Activated naive CD8-positive, alpha-beta T cell treated with anti-CD3 and anti-CD28 coated beads, Interleukin-2, amount 50 U/mL, for 16 hours (primary cell): Measurements from ENCODE around the gene CDHR4.
A peak's percentile ranks its signal among the peaks of the same experiment; 100 is the strongest.
"Not testable (repeated sequence)": the region's sequence is repeated elsewhere in the genome, so short reads cannot be mapped to it uniquely, and the experiment has no call there.

ENCODE experiments used
- DNase-seq: peaks from one replicate; pipeline ENCODE4 v3.0.0-alpha.2; 2020; ENCODE audit warnings: low read depth, low spot score

Gene CDHR4

GRCh38 chr3:49799761-49800160 is at the start of gene CDHR4:
TSS of gene CDHR4 (minus strand) at chr3:49799873. CDS start at chr3:49799812, 61 bp downstream.
- DNase-seq = no peak

GRCh38 chr3:49845694-49846093 is 46.0 kb upstream of the CDHR4 start:
- DNase-seq = no peak

GRCh38 chr3:49844464-49845183 is 45.0 kb upstream of the CDHR4 start:
- DNase-seq = no peak

- no peak for DNase-seq
Measured at GRCh38 chr3:49842843-49843517, 43.3 kb upstream of the CDHR4 start.

GRCh38 chr3:49841806-49842205 is 42.1 kb upstream of the CDHR4 start:
- DNase-seq = no peak

GRCh38 chr3:49841126-49841696 is 41.5 kb upstream of the CDHR4 start:
- DNase-seq = no peak

GRCh38 chr3:49840388-49840787 is 40.7 kb upstream of the CDHR4 start:
- no peak for DNase-seq

GRCh38 chr3:49839193-49839809 is 39.6 kb upstream of the CDHR4 start:
- DNase-seq = peak; percentile 52

- DNase-seq = no peak
Measured at GRCh38 chr3:49831341-49831740, 31.7 kb upstream of the CDHR4 start.

- no peak for DNase-seq
Measured at GRCh38 chr3:49826016-49826415, 26.3 kb upstream of the CDHR4 start.

- not testable (repeated sequence) for DNase-seq
Measured at GRCh38 chr3:49823131-49823530, 23.5 kb upstream of the CDHR4 start.

- no peak for DNase-seq
Measured at GRCh38 chr3:49813497-49814174, 14.0 kb upstream of the CDHR4 start, which contains the start of gene UBA7. TSS of gene UBA7 (minus strand) at chr3:49813953. CDS start at chr3:49813787, 166 bp downstream.

GRCh38 chr3:49812916-49813496 is 13.3 kb upstream of the CDHR4 start:
- DNase-seq = no peak

- DNase-seq = no peak
Measured at GRCh38 chr3:49807431-49808114, 7.9 kb upstream of the CDHR4 start.

GRCh38 chr3:49806850-49807249 is 7.2 kb upstream of the CDHR4 start:
- DNase-seq = no peak

- DNase-seq = no peak
Measured at GRCh38 chr3:49805897-49806701, 6.4 kb upstream of the CDHR4 start.

- DNase-seq = no peak
Measured at GRCh38 chr3:49805367-49805782, 5.7 kb upstream of the CDHR4 start.

GRCh38 chr3:49804141-49805041 is 4.7 kb upstream of the CDHR4 start:
- DNase-seq = no peak
